ENCODE data around the gene APRT. TPM values are rescaled to one million over a fixed set of nuclear protein-coding genes. Genes with fewer than 3 reads are reported as not detected.

Gene APRT
- total and polyA plus RNA-seq, 2 of the 4 experiments (the other 2 are of a cell fraction), result 40.5 to 157 TPM

DNA sequence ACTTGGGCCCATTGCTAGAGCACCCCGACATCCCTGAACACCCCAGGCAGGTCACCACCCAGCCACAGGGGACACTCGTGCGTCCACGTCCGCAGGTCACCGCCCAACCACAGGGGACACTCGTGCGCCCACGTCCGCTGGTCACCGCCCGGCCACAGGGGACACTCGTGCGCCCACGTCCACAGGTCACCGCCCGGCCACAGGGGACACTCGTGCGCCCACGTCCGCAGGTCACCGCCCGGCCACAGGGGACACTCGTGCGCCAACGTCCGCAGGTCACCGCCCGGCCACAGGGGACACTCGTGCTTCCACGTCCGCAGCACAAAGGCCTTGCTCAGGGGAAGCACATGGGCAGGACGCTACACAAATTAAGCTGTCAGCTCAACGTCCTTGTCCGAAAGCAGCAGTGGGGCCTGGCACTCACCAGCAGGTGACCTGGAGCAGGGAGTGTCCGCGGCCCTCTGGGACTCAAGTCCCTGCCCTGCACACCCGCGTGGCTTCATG is 27.4 kb upstream of the APRT start (continued):
- no peak for TF ChIP-seq CTCF (conservative IDR thresholded peaks at IDR 0.05; ENCODE audit: low read depth, low read length)

GRCh38 chr16:88838566-88838965 is 26.8 kb upstream of the APRT start:
- Histone ChIP-seq H4K20me1 (ENCODE audit: insufficient read depth, low read length) (peaks cover 8% of the 10 kb centered on the region; the same call in 1 of the 2 replicates), H2AFZ (replicated peaks; ENCODE audit: low read length, poor library complexity) (no peak overlapping the region), H2BK20ac (ENCODE audit: low read depth, low read length) (no peak overlapping the region), H3K9me1 (ENCODE audit: insufficient read depth, low read length) (no peaks in the 10 kb centered on the region), H4K8ac (ENCODE audit: low read depth in 2 of 2, low read length in 2 of 2) (no peak overlapping the region), H2BK15ac (ENCODE audit: low read depth, low read length) (no peak overlapping the region), H4K91ac (ENCODE audit: insufficient read depth, low read depth, low read length) (no peak overlapping the region), H3K36me3 (ENCODE audit: control insufficient read depth, insufficient read depth, low read length) (peaks cover 38% of the 10 kb centered on the region), H3K56ac (ENCODE audit: extremely low read depth, insufficient read depth, low read length) (no peak overlapping the region), H2BK5ac (ENCODE audit: low read depth, low read length, poor library complexity, severe bottlenecking) (no peak overlapping the region), H3K79me1 (ENCODE audit: low read depth in 1 of 2, low read length in 2 of 2) (peaks cover 0 to 4% of the 10 kb centered on the region in 2 experiments; a peak in 1 of 4 replicates), H3K18ac (ENCODE audit: low read depth, low read length) (no peak overlapping the region), H3K14ac (replicated peaks; ENCODE audit: low read depth, low read length) (no peak overlapping the region), H3K9ac (ENCODE audit: low read depth, low read length) (no peak overlapping the region), H3K4ac (ENCODE audit: low read depth, low read length) (no peak overlapping the region), H3K9me3 (ENCODE audit: control insufficient read depth, insufficient read depth, low read length) (no peaks in the 10 kb centered on the region), H2BK120ac (ENCODE audit: low read depth, low read length) (no peak overlapping the region), H4K5ac (ENCODE audit: low read depth, low read length) (no peak overlapping the region), H2AK5ac (ENCODE audit: low read depth, low read length) (no peak overlapping the region), H3K4me3 (ENCODE audit: insufficient read depth, low read depth, low read length) (no peak overlapping the region), H2AK9ac (replicated peaks; ENCODE audit: low read depth, low read length, poor library complexity) (no peak overlapping the region), H3K4me1 (ENCODE audit: control insufficient read depth, insufficient read depth, low read length) (no peaks in the 10 kb centered on the region), H3K23ac (ENCODE audit: low read depth, low read length) (no peak overlapping the region), H3K27ac (ENCODE audit: insufficient read depth, low read length) (no peak overlapping the region), H3K27me3 (ENCODE audit: control insufficient read depth, insufficient read depth, low read length) (no peaks in the 10 kb centered on the region), H3K4me2 (ENCODE audit: low read depth, low read length) (no peak overlapping the region)
- BruUV-seq (replicated peaks), result no TSS peak
- CTCF ChIA-PET, result no interaction called here
- WGBS, 2 experiments (ENCODE audit: extremely low coverage in 2 of 2, insufficient read length in 1 of 2), result 91% methylated on average over 16 of the region's 19 CpGs; no CpG with 5 or more reads in 1 of the 2 experiments
- dilution Hi-C loops (cut with HindIII; ENCODE audit: low sequenced_read_pairs, unreplicated experiment), result no loop called here
- DNase-seq (no peak), ATAC-seq (ENCODE audit: low read depth) (no peak)
- in situ Hi-C loops (cut with MboI; ENCODE audit: low sequenced_read_pairs), result no loop called here
- intact Hi-C loops (cut with micrococcal nuclease), result no loop called here
- POLR2A ChIA-PET (ENCODE audit: unreplicated experiment), result no interaction called here
- TF ChIP-seq CHD1 (IDR thresholded peaks at IDR 0.05; ENCODE audit: low read depth, low read length), result no peak
- no peak for TF ChIP-seq CEBPB (IDR thresholded peaks at IDR 0.05; ENCODE audit: low read depth, low read length)
- no peak for TF ChIP-seq MAFK (IDR thresholded peaks at IDR 0.05; ENCODE audit: low read depth, low read length)
- no peak for TF ChIP-seq CTCF (conservative IDR thresholded peaks at IDR 0.05; ENCODE audit: low read depth, low read length)
- no peak for TF ChIP-seq NFE2L2 (IDR thresholded peaks at IDR 0.05; ENCODE audit: low read depth, low read length)
- no peak for TF ChIP-seq RFX5 (IDR thresholded peaks at IDR 0.05; ENCODE audit: low read depth, low read length)
- no peak for TF ChIP-seq MXI1 (IDR thresholded peaks at IDR 0.05; ENCODE audit: borderline replicate concordance, low read depth, low read length)
- TF ChIP-seq FOS (IDR thresholded peaks at IDR 0.05; ENCODE audit: low read depth, low read length), result no peak
- TF ChIP-seq, protein P1, sequence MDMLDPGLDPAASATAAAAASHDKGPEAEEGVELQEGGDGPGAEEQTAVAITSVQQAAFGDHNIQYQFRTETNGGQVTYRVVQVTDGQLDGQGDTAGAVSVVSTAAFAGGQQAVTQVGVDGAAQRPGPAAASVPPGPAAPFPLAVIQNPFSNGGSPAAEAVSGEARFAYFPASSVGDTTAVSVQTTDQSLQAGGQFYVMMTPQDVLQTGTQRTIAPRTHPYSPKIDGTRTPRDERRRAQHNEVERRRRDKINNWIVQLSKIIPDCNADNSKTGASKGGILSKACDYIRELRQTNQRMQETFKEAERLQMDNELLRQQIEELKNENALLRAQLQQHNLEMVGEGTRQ (IDR thresholded peaks at IDR 0.05; ENCODE audit: low read depth, low read length), result no peak
- TF ChIP-seq, protein P2, sequence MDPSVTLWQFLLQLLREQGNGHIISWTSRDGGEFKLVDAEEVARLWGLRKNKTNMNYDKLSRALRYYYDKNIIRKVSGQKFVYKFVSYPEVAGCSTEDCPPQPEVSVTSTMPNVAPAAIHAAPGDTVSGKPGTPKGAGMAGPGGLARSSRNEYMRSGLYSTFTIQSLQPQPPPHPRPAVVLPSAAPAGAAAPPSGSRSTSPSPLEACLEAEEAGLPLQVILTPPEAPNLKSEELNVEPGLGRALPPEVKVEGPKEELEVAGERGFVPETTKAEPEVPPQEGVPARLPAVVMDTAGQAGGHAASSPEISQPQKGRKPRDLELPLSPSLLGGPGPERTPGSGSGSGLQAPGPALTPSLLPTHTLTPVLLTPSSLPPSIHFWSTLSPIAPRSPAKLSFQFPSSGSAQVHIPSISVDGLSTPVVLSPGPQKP (IDR thresholded peaks at IDR 0.05; ENCODE audit: borderline replicate concordance, low read depth, low read length), result no peak

All from IMR-90 (cell line).